PC-3 (cell line): ENCODE data around the gene H3-3A. TPM values are rescaled to one million over a fixed set of nuclear protein-coding genes. Genes with fewer than 3 reads are reported as not detected.

Source experiments
- ATAC-seq: fragments of 200-7000 bp; cut with Tn5 transposase; 2 replicates; pipeline ENCODE4 v1.9.1; 2020; ENCODE audit warnings: mild to moderate bottlenecking, moderate library complexity
- BruUV-seq: library from RNA; stranded (reverse); fragments of 400-500 nt; replicated peaks from 2 replicates; lab custom pipeline; 2021; lab: Mats Ljungman, UMichigan
- CTCF ChIA-PET: fragments of 300-600 bp; sonication (Branson Sonifier 250); formaldehyde crosslinking; loops from one replicate; lab custom pipeline; 2022; ENCODE audit warnings: antibody characterized with exemption; lab: Charles Lee
- POLR2A ChIA-PET: fragments of 300-600 bp; sonication (Branson Sonifier 250); formaldehyde crosslinking; loops from one replicate; lab custom pipeline; 2022; ENCODE audit warnings: antibody characterized with exemption; ENCODE audit not compliant: unreplicated experiment; lab: Charles Lee
- DNase-seq: peaks from one replicate; pipeline ENCODE4 v3.0.0-alpha.2; 2015
- H2AFZ ChIP-seq: fragments of 300-600 bp; sonication (generic); 2 replicates; pipeline ENCODE4 v1.6.0; 2016; ENCODE audit warnings: antibody characterized with exemption, low read length
- H3F3A ChIP-seq: fragments of 300-600 bp; sonication (generic); one replicate; pipeline ENCODE4 v1.6.0; 2017; ENCODE audit warnings: antibody characterized with exemption, low read length, control low read depth, mild to moderate bottlenecking; ENCODE audit not compliant: unreplicated experiment
- H3K27ac ChIP-seq: fragments of 300-600 bp; sonication (generic); 2 replicates; pipeline ENCODE4 v1.5.1; 2016; ENCODE audit warnings: mild to moderate bottlenecking, low read length
- H3K27me3 ChIP-seq: fragments of 300-600 bp; sonication (generic); 2 replicates; pipeline ENCODE4 v1.6.1; 2016; ENCODE audit warnings: low read length, mixed read lengths
- H3K36me3 ChIP-seq: fragments of 300-600 bp; sonication (generic); 2 replicates; pipeline ENCODE4 v1.6.1; 2016; ENCODE audit warnings: low read depth, mixed run types, low read length, mixed read lengths
- H3K4me1 ChIP-seq: fragments of 300-600 bp; sonication (generic); 2 replicates; pipeline ENCODE4 v1.5.1; 2016; ENCODE audit warnings: low read length; ENCODE audit not compliant: insufficient read depth
- H3K4me2 ChIP-seq: fragments of 300-600 bp; sonication (generic); 2 replicates; pipeline ENCODE4 v1.6.0; 2016; ENCODE audit warnings: low read length
- H3K4me3 ChIP-seq: fragments of 300-600 bp; sonication (generic); 2 replicates; pipeline ENCODE4 v1.5.1; 2016; ENCODE audit warnings: mild to moderate bottlenecking, low read length, mixed read lengths
- H3K79me2 ChIP-seq: fragments of 300-600 bp; sonication (generic); 2 replicates; pipeline ENCODE4 v1.6.1; 2017; ENCODE audit warnings: low read length, mixed read lengths
- H3K9ac ChIP-seq: fragments of 300-600 bp; sonication (generic); 2 replicates; pipeline ENCODE4 v1.6.0; 2016; ENCODE audit warnings: mild to moderate bottlenecking, low read length
- H3K9me2 ChIP-seq: fragments of 300-600 bp; sonication (generic); replicated peaks from 2 replicates; pipeline ENCODE4 v1.6.1; 2016; ENCODE audit warnings: mixed run types, low read length, mixed read lengths
- H3K9me3 ChIP-seq: fragments of 300-600 bp; sonication (generic); 2 replicates; pipeline ENCODE4 v1.6.1; 2016; ENCODE audit warnings: low read length, mixed read lengths
- H4K20me1 ChIP-seq: fragments of 300-600 bp; sonication (generic); 2 replicates; pipeline ENCODE4 v1.6.1; 2016; ENCODE audit warnings: low read length, mixed read lengths
- EZH2 ChIP-seq: fragments of 300-600 bp; sonication (generic); IDR thresholded peaks from one replicate; pipeline ENCODE4 v1.6.1; 2017; ENCODE audit warnings: antibody characterized with exemption, mild to moderate bottlenecking, low read length; ENCODE audit not compliant: unreplicated experiment
- EZH2phosphoT487 ChIP-seq: fragments of 300-600 bp; sonication (generic); IDR thresholded peaks from 2 replicates; pipeline ENCODE4 v1.6.1; 2018; ENCODE audit warnings: mild to moderate bottlenecking, antibody characterized with exemption, low read length, borderline replicate concordance
- intact Hi-C: fragments of 100-400 bp; cut with micrococcal nuclease; formaldehyde crosslinking; loops from 2 replicates; pipeline ENCODE4 v1.9.0; 2023
- total RNA-seq: library from RNA; depleted of rRNA; stranded (reverse); fragments of >200 nt; gene quantifications from 2 replicates; pipeline ENCODE4 v1.2.3, GENCODE V29; 2014
- TF ChIP-seq, protein P1 (sequence below): fragments of 300-600 bp; sonication (generic); conservative IDR thresholded peaks from 2 replicates; pipeline ENCODE4 v1.5.1; 2017; ENCODE audit warnings: antibody characterized with exemption, low read depth, mild to moderate bottlenecking, low read length

H3-3A gene
- total RNA-seq, 1 experiment from 2014 or later: 273 TPM

- Histone ChIP-seq H3K4me1 (no peaks in the 10 kb centered on the region), H3K9ac (no peak overlapping the region), H4K20me1 (no peaks in the 10 kb centered on the region), H3K27me3 (no peaks in the 10 kb centered on the region), H3K9me2 (no peaks in the 10 kb centered on the region), H3K4me3 (no peak overlapping the region), H3K79me2 (no peaks in the 10 kb centered on the region), H3K9me3 (no peaks in the 10 kb centered on the region), H3K27ac (no peak overlapping the region), H3K4me2 (no peak overlapping the region), H2AFZ (no peak overlapping the region), H3K36me3 (no peaks in the 10 kb centered on the region), H3F3A (no peaks in the 10 kb centered on the region)
- ChIA-PET CTCF (interaction anchor here (0.9 kb wide), 1 partner anchor 45 kb away, joined by 15 read pairs; no protein-coding TSS in a partner anchor), POLR2A (no interaction called here)
- no TSS peak for BruUV-seq
- ATAC-seq (no peak), DNase-seq (no peak)
- intact Hi-C loops: no loop called here
- TF ChIP-seq, protein P1, sequence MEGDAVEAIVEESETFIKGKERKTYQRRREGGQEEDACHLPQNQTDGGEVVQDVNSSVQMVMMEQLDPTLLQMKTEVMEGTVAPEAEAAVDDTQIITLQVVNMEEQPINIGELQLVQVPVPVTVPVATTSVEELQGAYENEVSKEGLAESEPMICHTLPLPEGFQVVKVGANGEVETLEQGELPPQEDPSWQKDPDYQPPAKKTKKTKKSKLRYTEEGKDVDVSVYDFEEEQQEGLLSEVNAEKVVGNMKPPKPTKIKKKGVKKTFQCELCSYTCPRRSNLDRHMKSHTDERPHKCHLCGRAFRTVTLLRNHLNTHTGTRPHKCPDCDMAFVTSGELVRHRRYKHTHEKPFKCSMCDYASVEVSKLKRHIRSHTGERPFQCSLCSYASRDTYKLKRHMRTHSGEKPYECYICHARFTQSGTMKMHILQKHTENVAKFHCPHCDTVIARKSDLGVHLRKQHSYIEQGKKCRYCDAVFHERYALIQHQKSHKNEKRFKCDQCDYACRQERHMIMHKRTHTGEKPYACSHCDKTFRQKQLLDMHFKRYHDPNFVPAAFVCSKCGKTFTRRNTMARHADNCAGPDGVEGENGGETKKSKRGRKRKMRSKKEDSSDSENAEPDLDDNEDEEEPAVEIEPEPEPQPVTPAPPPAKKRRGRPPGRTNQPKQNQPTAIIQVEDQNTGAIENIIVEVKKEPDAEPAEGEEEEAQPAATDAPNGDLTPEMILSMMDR: no peak
- no peak for TF ChIP-seq EZH2phosphoT487
- TF ChIP-seq EZH2: no peak
Measured at GRCh38 chr1:226019572-226019971, 42.9 kb upstream of the H3-3A start.

DNA sequence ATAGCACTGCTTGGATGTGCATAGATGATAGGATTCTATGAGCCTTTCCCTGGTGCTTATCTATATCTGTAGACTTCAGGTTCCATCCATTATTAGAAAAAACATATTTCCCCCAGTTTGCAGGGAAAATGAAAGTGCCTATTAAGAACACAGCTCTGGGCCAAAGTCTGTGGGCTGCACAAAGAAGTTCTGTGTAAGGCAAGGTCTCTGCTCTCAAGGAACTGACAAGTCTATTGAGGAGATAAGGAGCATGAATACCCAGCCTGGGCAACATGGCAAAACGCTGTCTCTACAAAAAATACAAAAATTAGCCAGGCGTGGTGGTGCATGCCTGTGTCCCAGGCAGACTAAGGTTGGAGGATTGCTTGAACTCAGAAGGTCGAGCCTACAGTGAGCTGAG lies 41.1 kb upstream of the H3-3A start:
- Histone ChIP-seq H3K9ac (no peak overlapping the region), H3K79me2 (no peaks in the 10 kb centered on the region), H3K27ac (no peak overlapping the region), H3K4me3 (no peak overlapping the region), H3K27me3 (no peaks in the 10 kb centered on the region), H3K4me2 (no peak overlapping the region), H3K4me1 (no peaks in the 10 kb centered on the region), H3K9me3 (no peaks in the 10 kb centered on the region), H2AFZ (no peak overlapping the region), H3F3A (no peaks in the 10 kb centered on the region), H3K36me3 (no peaks in the 10 kb centered on the region), H4K20me1 (no peaks in the 10 kb centered on the region), H3K9me2 (no peaks in the 10 kb centered on the region)
- DNase-seq (no peak), ATAC-seq (no peak)
- intact Hi-C loops: no loop called here
- TF ChIP-seq EZH2: no peak
- TF ChIP-seq EZH2phosphoT487: no peak
- TF ChIP-seq, protein P1: no peak
- ChIA-PET CTCF (no interaction called here), POLR2A (interaction anchor here (0.6 kb wide), 1 partner anchor 1091 kb away, joined by 3 read pairs; no protein-coding TSS in a partner anchor)
- no TSS peak for BruUV-seq

GRCh38 chr1:226021801-226022200 lies 40.7 kb upstream of the H3-3A start:
- ChIA-PET POLR2A (interaction anchor here (0.6 kb wide), 1 partner anchor 1091 kb away, joined by 3 read pairs; no protein-coding TSS in a partner anchor), CTCF (no interaction called here)
- no peak overlapping the region for H3K4me2 ChIP-seq
- H3K4me1 ChIP-seq: no peaks in the 10 kb centered on the region
- H3K79me2 ChIP-seq: no peaks in the 10 kb centered on the region
- H3K9me3 ChIP-seq: no peaks in the 10 kb centered on the region
- TF ChIP-seq EZH2phosphoT487 (no peak), EZH2 (no peak)
- TF ChIP-seq, protein P1: no peak
- no peaks in the 10 kb centered on the region for H3K36me3 ChIP-seq
- H3K9ac ChIP-seq: no peak overlapping the region
- DNase-seq: peak; percentile 22
- ATAC-seq: no peak
- no peaks in the 10 kb centered on the region for H3K9me2 ChIP-seq
- no peaks in the 10 kb centered on the region for H4K20me1 ChIP-seq
- no peak overlapping the region for H3K4me3 ChIP-seq
- no TSS peak for BruUV-seq
- H3K27ac ChIP-seq: no peak overlapping the region
- no peak overlapping the region for H2AFZ ChIP-seq
- no peaks in the 10 kb centered on the region for H3F3A ChIP-seq
- intact Hi-C loops: no loop called here
- no peaks in the 10 kb centered on the region for H3K27me3 ChIP-seq
